Skin epidermis (tissue), 12 donors: ENCODE data around the gene CENPU.
"Not testable (repeated sequence)": the region's sequence is repeated elsewhere in the genome, so short reads cannot be mapped to it uniquely, and the experiment has no call there.

ENCODE experiments used
- H3K27ac ChIP-seq, 21 experiments: fragments of 200-600 bp; sonication (generic) in 11 of 21; one replicate each; pipeline ENCODE4 v1.5.0; 2020; ENCODE audit warnings: mild to moderate bottlenecking in 3 of 21, inconsistent platforms in 2 of 21, moderate library complexity in 2 of 21
- H3K4me3 ChIP-seq, 7 experiments: fragments of 200-600 bp; sonication (generic) in 2 of 7; one replicate each; pipeline ENCODE4 v1.5.0; 2020; ENCODE audit warnings: inconsistent platforms in 2 of 7, mild to moderate bottlenecking in 2 of 7, moderate library complexity in 1 of 7

CENPU gene

GRCh38 chr4:184674011-184674410 is 59.9 kb downstream of the CENPU start:
- Histone ChIP-seq H3K27ac (peak overlapping the region in 1 of 21 experiments; percentile 37), H3K4me3 (no peak overlapping the region)

GRCh38 chr4:184672741-184673140 is 61.2 kb downstream of the CENPU start:
- H3K27ac ChIP-seq = no peak overlapping the region

GRCh38 chr4:184671101-184671500 is 62.8 kb downstream of the CENPU start:
- Histone ChIP-seq H3K4me3 (no peak overlapping the region), H3K27ac (no peak overlapping the region)

More at GRCh38 chr4:184672741-184673140, 61.2 kb downstream of the CENPU start:
- no peak overlapping the region for H3K4me3 ChIP-seq

GRCh38 chr4:184669251-184669650 is 64.6 kb downstream of the CENPU start:
- Histone ChIP-seq H3K27ac (peak overlapping the region in 2 of 21 experiments; percentile 29 to 63), H3K4me3 (no peak overlapping the region)

GRCh38 chr4:184668511-184669114 is 65.3 kb downstream of the CENPU start:
- Histone ChIP-seq H3K27ac (peak overlapping the region in 5 of 21 experiments; percentile 31 to 63 (median 37)), H3K4me3 (no peak overlapping the region)

- Histone ChIP-seq H3K4me3 (no peak overlapping the region), H3K27ac (peak overlapping the region in 5 of 21 experiments; percentile 31 to 63 (median 37))
Measured at GRCh38 chr4:184668096-184668495, 65.8 kb downstream of the CENPU start.

GRCh38 chr4:184666670-184667069 is 67.2 kb downstream of the CENPU start:
- Histone ChIP-seq H3K4me3 (no peak overlapping the region), H3K27ac (no peak overlapping the region)

- no peak overlapping the region for H3K4me3 ChIP-seq
- H3K27ac ChIP-seq = no peak overlapping the region
Measured at GRCh38 chr4:184664445-184665210, 69.3 kb downstream of the CENPU start.

- H3K27ac ChIP-seq = no peak overlapping the region
- H3K4me3 ChIP-seq = no peak overlapping the region
Measured at GRCh38 chr4:184662236-184662635, 71.7 kb downstream of the CENPU start.

GRCh38 chr4:184660978-184661377 is 72.9 kb downstream of the CENPU start:
- no peak overlapping the region for H3K4me3 ChIP-seq
- H3K27ac ChIP-seq = no peak overlapping the region

GRCh38 chr4:184657820-184658219 is 76.1 kb downstream of the CENPU start:
- not testable (repeated sequence) for H3K27ac ChIP-seq, H3K4me3 ChIP-seq

GRCh38 chr4:184657144-184657543 is 76.8 kb downstream of the CENPU start:
- Histone ChIP-seq H3K27ac (no peak overlapping the region), H3K4me3 (no peak overlapping the region)

GRCh38 chr4:184655889-184656869 is 77.7 kb downstream of the CENPU start:
- H3K27ac ChIP-seq = no peak overlapping the region
- H3K4me3 ChIP-seq = no peak overlapping the region

- no peak overlapping the region for H3K27ac ChIP-seq
- H3K4me3 ChIP-seq = no peak overlapping the region
Measured at GRCh38 chr4:184653650-184654049, 80.2 kb downstream of the CENPU start.

GRCh38 chr4:184652681-184653080 is 81.2 kb downstream of the CENPU start:
- H3K27ac ChIP-seq, H3K4me3 ChIP-seq: not testable (repeated sequence)

- no peak overlapping the region for H3K27ac ChIP-seq
Measured at GRCh38 chr4:184651899-184652298, 82.0 kb downstream of the CENPU start.

GRCh38 chr4:184649971-184650855 is 83.7 kb downstream of the CENPU start:
- H3K27ac ChIP-seq = peak overlapping the region; percentile 67 to 97 (median 94)
- H3K4me3 ChIP-seq = peak overlapping the region; percentile 68 to 95 (median 89)

More at GRCh38 chr4:184651899-184652298, 82.0 kb downstream of the CENPU start:
- no peak overlapping the region for H3K4me3 ChIP-seq

- Histone ChIP-seq H3K4me3 (peak within 1 kb of the TSS; percentile 68 to 95 (median 89)), H3K27ac (peak within 1 kb of the TSS; percentile 88 to 97 (median 96))
Measured at GRCh38 chr4:184649026-184649970, 84.6 kb downstream of the CENPU start, which contains the start of the genes CASP3 and PRIMPOL. Gene CASP3, minus strand, starts transcription at chr4:184649447. Its CDS starts 10,994 bp downstream, at chr4:184638453. Gene PRIMPOL, plus strand, starts transcription at chr4:184649738. Its CDS starts 7,403 bp downstream, at chr4:184657141.
